ENCODE results near the gene CFAP299.
"Not testable (repeated sequence)": the region's sequence is repeated elsewhere in the genome, so short reads cannot be mapped to it uniquely, and the experiment has no call there.

The CFAP299 gene

GRCh38 chr4:80619070-80619674 lies 283.6 kb downstream of the CFAP299 start:
- DNase-seq (ENCODE audit: low spot score) = no peak

GRCh38 chr4:80631861-80632260 lies 296.3 kb downstream of the CFAP299 start:
- in situ Hi-C loops (cut with MboI; ENCODE audit: low pct_unique_long_range_greater_than_20kb, low sequenced_read_pairs, unreplicated experiment) = no loop called here
- TF ChIP-seq, protein P1, sequence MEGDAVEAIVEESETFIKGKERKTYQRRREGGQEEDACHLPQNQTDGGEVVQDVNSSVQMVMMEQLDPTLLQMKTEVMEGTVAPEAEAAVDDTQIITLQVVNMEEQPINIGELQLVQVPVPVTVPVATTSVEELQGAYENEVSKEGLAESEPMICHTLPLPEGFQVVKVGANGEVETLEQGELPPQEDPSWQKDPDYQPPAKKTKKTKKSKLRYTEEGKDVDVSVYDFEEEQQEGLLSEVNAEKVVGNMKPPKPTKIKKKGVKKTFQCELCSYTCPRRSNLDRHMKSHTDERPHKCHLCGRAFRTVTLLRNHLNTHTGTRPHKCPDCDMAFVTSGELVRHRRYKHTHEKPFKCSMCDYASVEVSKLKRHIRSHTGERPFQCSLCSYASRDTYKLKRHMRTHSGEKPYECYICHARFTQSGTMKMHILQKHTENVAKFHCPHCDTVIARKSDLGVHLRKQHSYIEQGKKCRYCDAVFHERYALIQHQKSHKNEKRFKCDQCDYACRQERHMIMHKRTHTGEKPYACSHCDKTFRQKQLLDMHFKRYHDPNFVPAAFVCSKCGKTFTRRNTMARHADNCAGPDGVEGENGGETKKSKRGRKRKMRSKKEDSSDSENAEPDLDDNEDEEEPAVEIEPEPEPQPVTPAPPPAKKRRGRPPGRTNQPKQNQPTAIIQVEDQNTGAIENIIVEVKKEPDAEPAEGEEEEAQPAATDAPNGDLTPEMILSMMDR (IDR thresholded peaks at IDR 0.05; ENCODE audit: extremely low read depth, insufficient read depth, missing control alignments) = no peak
- DNase-seq (ENCODE audit: low spot score) = no peak

More at GRCh38 chr4:80619070-80619674, 283.6 kb downstream of the CFAP299 start:
- TF ChIP-seq, protein P1 (IDR thresholded peaks at IDR 0.05; ENCODE audit: extremely low read depth, insufficient read depth, missing control alignments) = peak; percentile 31
- in situ Hi-C loops (cut with MboI; ENCODE audit: low pct_unique_long_range_greater_than_20kb, low sequenced_read_pairs, unreplicated experiment) = no loop called here

DNA sequence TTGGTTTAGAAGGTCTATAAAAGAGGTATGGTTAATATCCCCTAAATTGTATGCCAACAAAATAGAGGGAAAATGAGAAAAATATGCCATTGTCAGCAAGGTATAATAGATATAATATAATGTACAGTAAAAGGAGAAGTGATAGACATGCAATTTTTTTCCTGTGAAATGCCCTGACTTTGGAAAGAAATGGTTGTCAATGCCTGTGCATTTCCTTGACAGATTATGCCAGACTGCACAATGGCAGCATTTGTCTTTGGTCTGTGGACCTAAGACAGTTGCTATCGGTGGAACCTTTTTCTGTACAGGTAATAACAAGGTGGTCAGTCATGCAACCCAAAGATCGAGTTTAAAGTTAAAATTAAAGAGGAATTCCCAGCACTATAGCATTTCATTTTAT lies 301.7 kb downstream of the CFAP299 start:
- TF ChIP-seq, protein P1 (IDR thresholded peaks at IDR 0.05; ENCODE audit: extremely low read depth, insufficient read depth, missing control alignments) = no peak
- in situ Hi-C loops (cut with MboI; ENCODE audit: low pct_unique_long_range_greater_than_20kb, low sequenced_read_pairs, unreplicated experiment) = no loop called here
- DNase-seq (ENCODE audit: low spot score) = no peak

- TF ChIP-seq, protein P1 (IDR thresholded peaks at IDR 0.05; ENCODE audit: extremely low read depth, insufficient read depth, missing control alignments) = no peak
- in situ Hi-C loops (cut with MboI; ENCODE audit: low pct_unique_long_range_greater_than_20kb, low sequenced_read_pairs, unreplicated experiment) = no loop called here
Measured at GRCh38 chr4:80646061-80646460, 310.5 kb downstream of the CFAP299 start.

GRCh38 chr4:80655662-80656061 lies 320.1 kb downstream of the CFAP299 start:
- TF ChIP-seq, protein P1 (IDR thresholded peaks at IDR 0.05; ENCODE audit: extremely low read depth, insufficient read depth, missing control alignments) = no peak
- in situ Hi-C loops (cut with MboI; ENCODE audit: low pct_unique_long_range_greater_than_20kb, low sequenced_read_pairs, unreplicated experiment) = no loop called here
- DNase-seq (ENCODE audit: low spot score) = no peak

More at GRCh38 chr4:80646061-80646460, 310.5 kb downstream of the CFAP299 start:
- no peak for DNase-seq (ENCODE audit: low spot score)

- in situ Hi-C loops (cut with MboI; ENCODE audit: low pct_unique_long_range_greater_than_20kb, low sequenced_read_pairs, unreplicated experiment); DNase-seq (ENCODE audit: low spot score): not testable (repeated sequence)
Measured at GRCh38 chr4:80670118-80670517, 334.6 kb downstream of the CFAP299 start.

DNA sequence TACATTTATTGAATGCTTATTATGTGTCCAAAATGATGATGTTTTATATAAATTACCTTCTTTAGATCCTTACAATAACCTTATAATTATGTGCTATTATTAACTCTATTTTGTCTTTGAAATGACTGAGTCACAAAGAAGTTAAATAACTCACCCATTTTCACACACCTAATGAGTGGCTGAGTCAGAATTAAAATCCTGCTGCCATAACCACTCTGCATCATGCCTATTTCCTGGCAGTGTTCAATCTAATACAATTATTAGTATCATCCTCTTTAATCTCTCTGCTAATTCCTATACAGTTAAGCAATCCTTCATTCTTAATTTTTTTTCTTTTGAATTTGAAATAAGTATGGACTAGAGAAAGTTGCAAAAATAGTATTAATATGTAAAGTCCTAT lies 342.9 kb downstream of the CFAP299 start:
- no peak for DNase-seq (ENCODE audit: low spot score)
- TF ChIP-seq, protein P1 (IDR thresholded peaks at IDR 0.05; ENCODE audit: extremely low read depth, insufficient read depth, missing control alignments) = no peak
- in situ Hi-C loops (cut with MboI; ENCODE audit: low pct_unique_long_range_greater_than_20kb, low sequenced_read_pairs, unreplicated experiment) = no loop called here

All from GM13977 (cell line).